HEK293T (cell line): Measurements from ENCODE around the gene ACBD6.
A peak's percentile ranks its signal among the peaks of the same experiment; 100 is the strongest.
"Not testable (repeated sequence)": the region's sequence is repeated elsewhere in the genome, so short reads cannot be mapped to it uniquely, and the experiment has no call there.

Experiments
- CTCF ChIA-PET: fragments of 350-600 bp; formaldehyde crosslinking; extraction: SDS; loops from one replicate; lab custom pipeline; 2021; ENCODE audit warnings: antibody characterized with exemption, inconsistent platforms; lab: Yijun Ruan, JAX
- POLR2A ChIA-PET: fragments of 350-600 bp; formaldehyde crosslinking; extraction: SDS; loops from one replicate; lab custom pipeline; 2020; ENCODE audit warnings: antibody characterized with exemption, inconsistent platforms; lab: Yijun Ruan, JAX
- DNase-seq: peaks from one replicate; pipeline ENCODE4 v3.0.0; 2012; ENCODE audit warnings: mixed read lengths; ENCODE audit errors: extremely low spot score
- ARNT ChIP-seq: fragments of 450-650 bp; IDR thresholded peaks from 2 replicates; pipeline ENCODE4 v1.6.1; 2017; ENCODE audit warnings: mild to moderate bottlenecking
- BHLHE40 ChIP-seq: fragments of 450-650 bp; IDR thresholded peaks from 2 replicates; pipeline ENCODE4 v1.6.1; 2016; ENCODE audit warnings: mild to moderate bottlenecking, moderate library complexity, borderline replicate concordance
- CTBP1 ChIP-seq: fragments of 450-650 bp; IDR thresholded peaks from 2 replicates; pipeline ENCODE4 v1.6.1; 2016; ENCODE audit warnings: borderline replicate concordance
- ELF4 ChIP-seq: fragments of 450-650 bp; IDR thresholded peaks from 2 replicates; pipeline ENCODE4 v1.6.1; 2017; ENCODE audit warnings: antibody characterized with exemption
- FOXA1 ChIP-seq: fragments of 450-650 bp; IDR thresholded peaks from 2 replicates; pipeline ENCODE4 v1.6.1; 2016; ENCODE audit warnings: mild to moderate bottlenecking
- FOXK2 ChIP-seq: fragments of 450-650 bp; IDR thresholded peaks from 2 replicates; pipeline ENCODE4 v1.6.1; 2016; ENCODE audit warnings: mild to moderate bottlenecking
- FOXM1 ChIP-seq: fragments of 450-650 bp; IDR thresholded peaks from 2 replicates; pipeline ENCODE4 v1.6.1; 2017; ENCODE audit warnings: mild to moderate bottlenecking, borderline replicate concordance
- HDGF ChIP-seq: fragments of 450-650 bp; IDR thresholded peaks from 2 replicates; pipeline ENCODE4 v1.6.1; 2017; ENCODE audit warnings: antibody characterized with exemption, borderline replicate concordance
- L3MBTL2 ChIP-seq: fragments of 450-650 bp; conservative IDR thresholded peaks from 2 replicates; pipeline ENCODE4 v1.6.1; 2016; ENCODE audit warnings: mild to moderate bottlenecking
- LEF1 ChIP-seq: fragments of 450-650 bp; IDR thresholded peaks from 2 replicates; pipeline ENCODE4 v1.6.1; 2017; ENCODE audit warnings: mild to moderate bottlenecking, borderline replicate concordance
- NFRKB ChIP-seq: fragments of 450-650 bp; IDR thresholded peaks from 2 replicates; pipeline ENCODE4 v1.6.1; 2016; ENCODE audit warnings: mild to moderate bottlenecking, moderate library complexity
- PKNOX1 ChIP-seq: fragments of 450-650 bp; IDR thresholded peaks from 2 replicates; pipeline ENCODE4 v1.6.1; 2016
- SP1 ChIP-seq: fragments of 450-650 bp; IDR thresholded peaks from 2 replicates; pipeline ENCODE4 v1.6.1; 2017
- SUZ12 ChIP-seq: fragments of 450-650 bp; IDR thresholded peaks from 2 replicates; pipeline ENCODE4 v1.6.1; 2016; ENCODE audit warnings: mild to moderate bottlenecking
- TARDBP ChIP-seq: fragments of 450-650 bp; IDR thresholded peaks from 2 replicates; pipeline ENCODE4 v1.6.1; 2016
- ZNF384 ChIP-seq: fragments of 450-650 bp; IDR thresholded peaks from 2 replicates; pipeline ENCODE4 v1.6.1; 2016

ACBD6 gene

DNA sequence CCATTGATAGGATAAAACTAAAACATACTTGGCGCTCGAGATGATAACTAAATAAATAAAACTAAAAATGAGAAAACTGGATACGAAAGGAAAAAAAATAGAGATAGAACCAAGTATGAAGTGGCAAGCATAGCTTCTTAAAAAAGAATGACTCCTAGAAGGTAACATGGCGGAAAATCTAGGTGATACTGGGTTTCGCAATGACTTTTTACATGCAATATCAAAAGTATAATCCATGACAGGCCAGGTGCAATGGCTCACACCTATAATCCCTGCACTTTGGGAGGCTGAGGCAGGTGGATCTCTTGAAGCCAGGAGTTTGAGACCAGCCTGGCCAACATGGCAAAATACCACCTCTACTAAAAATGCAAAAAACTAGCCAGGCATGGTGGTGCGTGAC lies 70.7 kb downstream of the ACBD6 start:
- no peak for DNase-seq
- POLR2A ChIA-PET: no interaction called here
- CTCF ChIA-PET: no interaction called here
- TF ChIP-seq LEF1 (no peak), FOXM1 (no peak), NFRKB (no peak), FOXA1 (no peak), BHLHE40 (no peak), CTBP1 (no peak), SP1 (no peak), SUZ12 (no peak), ZNF384 (no peak), ARNT (no peak), L3MBTL2 (no peak), PKNOX1 (no peak), TARDBP (no peak), HDGF (no peak), ELF4 (no peak), FOXK2 (no peak)

DNA sequence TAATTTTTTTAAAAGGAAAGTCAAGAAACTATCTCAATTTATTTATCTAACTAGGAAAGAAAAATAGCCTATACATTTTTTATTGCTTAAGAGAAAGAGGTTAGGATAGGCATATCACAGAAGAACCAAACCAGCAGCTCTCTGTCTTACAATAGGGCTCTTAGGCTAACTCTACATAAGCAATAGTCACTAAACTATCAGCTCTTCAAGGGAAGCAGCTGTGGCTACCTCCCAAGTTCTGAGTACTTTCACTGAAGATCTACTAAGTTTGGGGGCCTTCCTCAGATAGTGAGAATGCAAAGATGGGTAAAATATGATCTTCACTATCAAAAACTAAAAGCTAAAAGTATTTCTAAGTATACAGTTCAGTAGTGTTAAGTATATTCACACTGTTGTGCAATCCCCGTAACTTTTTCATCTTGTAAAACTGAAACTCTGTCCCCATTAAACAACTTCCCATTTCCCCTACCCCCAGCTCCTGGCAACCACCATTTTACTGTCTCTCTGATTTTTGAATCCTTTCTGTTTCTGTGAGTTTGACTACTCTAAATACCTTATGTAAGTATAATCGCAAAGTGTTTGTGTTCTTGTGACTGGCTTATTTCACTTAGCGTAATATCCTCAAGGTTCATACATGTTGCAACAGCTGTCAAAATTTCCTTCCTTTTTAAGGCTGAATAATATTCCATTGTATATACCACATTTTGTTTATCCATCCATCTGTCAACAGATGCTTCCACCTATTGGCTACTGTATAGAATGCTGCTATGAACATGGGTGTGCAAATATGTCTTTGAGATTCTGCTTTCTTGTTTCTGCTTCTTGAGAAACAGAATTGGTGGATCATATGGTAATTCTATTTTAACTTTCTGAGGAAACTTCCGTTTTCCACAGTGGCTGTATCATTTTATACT lies 73.3 kb downstream of the ACBD6 start:
- TF ChIP-seq ZNF384 (no peak), ELF4 (no peak), PKNOX1 (no peak), SP1 (no peak), LEF1 (no peak), NFRKB (no peak)
- no peak for DNase-seq
- ChIA-PET CTCF (interaction anchor here (0.5 kb wide), 1 partner anchor 49 kb away, joined by 3 read pairs; no protein-coding TSS in a partner anchor), POLR2A (no interaction called here)

GRCh38 chr1:180425952-180426351 lies 76.4 kb downstream of the ACBD6 start:
- TF ChIP-seq PKNOX1 (peak; percentile 32), NFRKB (no peak), FOXA1 (no peak)
- no peak for DNase-seq
- ChIA-PET CTCF (no interaction called here), POLR2A (no interaction called here)

DNA sequence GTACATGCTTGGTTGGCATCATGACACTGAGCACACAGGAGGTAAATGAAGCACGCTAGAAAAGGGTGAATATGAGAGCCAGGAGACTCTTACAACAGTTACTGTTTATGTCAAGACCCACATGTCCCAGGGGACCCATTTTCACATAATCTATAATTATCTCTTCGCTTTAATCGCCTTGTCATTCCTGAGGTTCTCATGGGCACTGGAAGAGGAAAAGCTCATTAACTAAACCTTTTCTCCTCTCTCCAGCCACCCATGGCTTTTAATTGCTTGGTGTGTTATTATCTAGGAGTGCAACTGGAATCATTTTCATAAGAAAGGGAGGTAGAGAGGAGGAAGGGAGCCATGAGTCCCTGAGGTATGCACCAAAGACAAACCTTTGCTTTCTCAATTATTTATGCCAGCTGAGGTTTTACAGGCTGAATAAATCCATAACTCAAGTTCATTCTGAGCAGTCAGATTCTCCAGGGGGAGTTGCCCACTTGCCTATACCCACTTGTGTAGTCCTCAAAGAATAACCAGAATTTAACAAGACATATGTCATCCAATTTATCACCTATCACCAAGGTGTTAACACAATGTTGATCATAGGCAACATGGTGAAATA lies 77.4 kb downstream of the ACBD6 start:
- POLR2A ChIA-PET: no interaction called here

GRCh38 chr1:180421614-180422013 lies 80.8 kb downstream of the ACBD6 start:
- no peak for DNase-seq
- ChIA-PET POLR2A (no interaction called here), CTCF (no interaction called here)
- TF ChIP-seq ZNF384: no peak
- TF ChIP-seq LEF1: no peak
- no peak for TF ChIP-seq CTBP1
- TF ChIP-seq ELF4: no peak
- TF ChIP-seq ARNT: no peak
- no peak for TF ChIP-seq FOXK2
- no peak for TF ChIP-seq BHLHE40
- TF ChIP-seq NFRKB: no peak
- no peak for TF ChIP-seq HDGF
- no peak for TF ChIP-seq PKNOX1
- TF ChIP-seq SP1: no peak
- no peak for TF ChIP-seq L3MBTL2
- TF ChIP-seq SUZ12: no peak
- TF ChIP-seq FOXA1: no peak
- TF ChIP-seq TARDBP: no peak
- TF ChIP-seq FOXM1: no peak

More for the DNA sequence above, 77.4 kb downstream of the ACBD6 start:
- peak; percentile 28 for DNase-seq
- CTCF ChIA-PET: interaction anchor here (0.6 kb wide), 1 partner anchor 333 kb away, joined by 14 read pairs; no protein-coding TSS in a partner anchor
- TF ChIP-seq PKNOX1: peak; percentile 54
- no peak for TF ChIP-seq FOXA1
- TF ChIP-seq NFRKB: no peak

- DNase-seq, CTCF ChIA-PET, POLR2A ChIA-PET: not testable (repeated sequence)
Observed at GRCh38 chr1:180421145-180421544, 81.2 kb downstream of the ACBD6 start.
